Right lung (tissue), 5 donors: ENCODE measurements around the gene MSMP. TPM values are rescaled to one million over a fixed set of nuclear protein-coding genes. Genes with fewer than 3 reads are reported as not detected.

Experiments used
- DNase-seq, 2 donors: peaks; one replicate each; pipeline ENCODE4 v3.0.0-alpha.2; 2013
- polyA plus RNA-seq, 5 donors: library from polyadenylated mRNA; unstranded; fragments of 120-200 nt; gene quantifications; one replicate each; pipeline versions ENCODE4 v1.2.1 to v1.2.3, GENCODE V29; 2013; ENCODE audit warnings: inconsistent platforms in 1 of 5, low replicate concordance in 1 of 5; ENCODE audit not compliant: insufficient read length in 5 of 5, insufficient read depth in 1 of 5

The MSMP gene
- polyA plus RNA-seq, 5 donors: 0.53 to 1.4 (median 0.55) TPM; not detected in 2

DNA sequence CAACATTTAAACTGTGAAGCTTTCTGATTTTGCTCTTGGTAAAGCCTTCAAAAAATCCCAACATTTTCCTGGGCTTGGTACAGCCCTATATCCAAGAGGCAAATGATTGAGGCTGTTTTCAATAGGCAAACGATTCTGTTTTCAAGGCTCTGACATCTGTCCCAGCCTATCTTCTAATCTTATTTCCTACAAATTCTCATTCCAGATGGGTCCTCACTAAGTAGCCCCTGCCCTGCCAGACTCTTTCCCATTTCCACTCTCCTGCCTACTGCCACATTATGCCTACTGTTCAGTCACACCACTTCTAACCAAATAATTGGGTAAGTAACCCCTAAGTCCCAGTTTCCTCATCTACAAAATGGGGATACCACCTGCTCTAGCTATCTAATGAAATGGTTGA is 8.5 kb downstream of the MSMP start:
- no peak for DNase-seq

DNA sequence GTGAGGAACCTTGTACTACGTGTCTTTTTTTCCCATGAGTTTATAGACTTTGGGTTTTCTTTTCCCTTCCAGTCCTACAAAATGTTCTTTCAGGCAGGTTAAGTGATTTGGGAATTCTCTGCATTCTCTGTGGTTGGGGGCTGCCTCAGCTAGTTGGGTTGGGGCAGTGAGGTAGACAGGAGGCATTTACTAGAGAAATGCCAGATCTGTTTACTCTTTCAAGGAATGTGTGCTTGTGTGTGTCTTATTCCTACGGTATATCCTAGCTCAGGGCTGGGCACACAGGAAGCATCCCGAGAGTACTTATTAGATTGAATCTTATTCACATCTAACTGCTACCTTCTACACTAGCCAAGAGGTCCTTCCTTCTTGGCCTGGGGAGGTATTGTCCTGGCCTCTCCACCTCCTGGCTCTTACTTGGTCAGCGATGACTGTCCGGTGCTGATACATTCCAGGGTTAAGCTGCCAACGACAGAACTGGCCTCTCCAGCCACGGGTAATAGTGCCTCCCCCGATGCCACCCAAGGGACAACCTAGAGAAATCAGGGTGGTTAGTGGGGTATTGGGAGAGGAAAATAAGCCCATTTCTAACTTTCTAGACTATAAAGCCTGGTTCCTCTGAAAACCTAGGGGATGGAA is 10.1 kb downstream of the MSMP start:
- DNase-seq: no peak

DNA sequence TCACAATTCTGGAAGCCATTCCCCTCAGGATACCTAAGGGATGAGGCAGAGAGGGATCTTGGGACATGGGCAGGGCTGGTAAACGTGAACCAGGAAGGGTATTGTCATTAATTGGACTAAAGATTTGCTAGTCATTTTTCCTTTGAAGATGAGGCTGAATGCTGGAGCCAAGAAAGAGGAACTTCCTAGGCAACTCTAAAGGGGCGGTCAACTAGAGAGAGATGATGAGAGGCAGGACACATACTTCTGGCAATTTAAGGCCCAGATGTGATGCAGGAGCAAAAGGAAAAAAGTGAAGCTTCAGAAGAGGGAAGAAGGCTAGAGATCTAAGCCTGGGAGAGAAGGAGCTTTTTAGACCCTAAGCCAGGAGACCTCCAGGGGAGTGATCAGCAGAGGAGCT is 10.6 kb downstream of the MSMP start:
- DNase-seq: no peak

DNA sequence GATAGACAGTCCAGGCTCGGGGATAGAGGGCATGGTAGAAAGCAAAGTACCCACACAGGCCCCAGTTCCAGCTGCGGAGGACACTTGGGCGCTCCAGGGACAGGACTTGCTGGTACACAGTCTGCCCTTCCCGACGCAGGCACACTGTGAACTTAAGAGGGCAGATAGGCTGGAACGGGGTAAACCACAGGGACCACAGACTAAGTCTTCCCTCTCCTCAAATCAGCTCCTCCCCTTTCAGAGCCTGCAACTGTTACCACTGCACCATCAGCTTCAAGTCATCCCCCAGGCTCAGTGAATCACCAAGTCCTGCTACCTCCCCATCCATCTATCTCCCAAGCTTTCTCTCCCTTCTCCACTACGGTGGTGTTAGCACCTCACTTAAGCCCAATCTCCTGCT is 12.3 kb downstream of the MSMP start:
- no peak for DNase-seq

DNA sequence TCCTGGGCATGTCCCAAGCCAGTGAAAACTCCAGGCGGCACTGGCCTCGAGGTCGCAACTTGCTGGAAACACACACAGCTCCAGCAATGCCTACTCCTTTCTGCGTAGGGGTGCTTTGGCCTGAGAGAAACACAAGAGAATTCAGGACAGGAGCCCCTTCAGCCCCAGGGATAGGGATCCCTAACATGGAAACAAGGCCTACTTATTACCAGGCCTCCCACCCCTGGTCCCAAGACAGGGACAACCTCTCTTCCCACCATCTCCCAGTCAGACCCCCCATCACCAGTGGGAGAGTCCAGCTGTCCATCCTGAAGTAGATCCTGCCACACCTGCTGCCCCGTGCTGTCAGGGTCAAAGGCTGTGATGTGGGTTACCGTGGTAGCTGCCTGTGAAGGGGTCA is 13.8 kb downstream of the MSMP start:
- DNase-seq: no peak

DNA sequence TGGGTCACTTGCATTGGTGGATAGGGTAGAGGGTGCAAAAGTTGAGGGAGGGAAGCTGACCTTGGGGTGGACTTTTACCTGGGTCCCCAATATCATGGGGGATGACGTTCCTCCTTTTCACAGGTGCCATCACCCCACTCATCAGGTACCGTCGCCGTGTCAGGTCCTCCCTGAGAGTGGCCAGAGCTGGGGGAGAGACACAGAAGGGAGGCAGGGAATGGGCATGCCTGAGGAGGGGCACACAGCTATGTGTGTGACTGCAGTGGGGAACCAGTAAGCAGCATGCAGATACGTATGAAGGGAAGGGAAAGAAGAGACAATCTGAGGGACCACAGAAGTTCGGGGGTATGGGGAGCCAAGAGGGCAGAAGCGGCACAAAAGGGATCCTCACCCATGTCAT is 15.2 kb downstream of the MSMP start:
- no peak for DNase-seq

DNA sequence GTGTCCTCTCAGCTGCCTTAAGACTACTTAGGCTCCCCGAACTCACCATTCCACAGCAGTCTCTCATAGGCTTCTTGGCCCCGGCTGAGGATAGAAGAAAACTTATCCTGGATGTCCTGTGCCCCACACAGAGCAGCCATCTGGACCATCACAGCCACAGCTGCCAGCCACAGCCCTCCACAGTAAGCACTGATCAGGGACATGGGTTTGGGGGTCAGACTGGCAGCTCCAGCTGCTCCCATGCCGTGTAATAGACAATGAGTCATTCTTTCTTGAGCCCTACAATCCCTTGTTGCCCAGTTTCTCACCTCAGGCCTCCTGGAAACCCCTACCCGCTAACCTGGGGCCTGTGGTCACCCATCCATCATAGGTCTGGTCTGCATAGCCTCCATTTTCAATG is 15.9 kb downstream of the MSMP start:
- no peak for DNase-seq

DNA sequence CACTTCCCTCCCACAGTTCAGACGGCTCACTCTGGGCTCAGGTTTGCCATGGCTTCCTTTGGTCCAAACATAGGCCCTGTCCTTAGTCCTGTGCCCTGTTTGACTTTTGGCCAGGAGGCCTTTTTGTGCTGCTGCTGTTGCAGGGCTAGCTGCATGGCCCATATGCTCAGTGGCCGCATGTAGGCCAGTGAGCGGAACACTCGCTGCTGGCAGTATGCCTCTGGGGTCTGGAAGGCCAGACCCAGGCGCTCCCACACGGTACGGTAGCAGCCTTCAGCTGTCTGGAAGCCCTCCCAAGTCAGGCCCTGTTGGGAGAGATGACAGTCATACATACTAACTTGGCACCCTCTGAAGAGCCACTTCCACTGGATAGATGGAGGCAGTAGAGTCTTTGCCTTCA is 16.9 kb downstream of the MSMP start:
- no peak for DNase-seq

DNA sequence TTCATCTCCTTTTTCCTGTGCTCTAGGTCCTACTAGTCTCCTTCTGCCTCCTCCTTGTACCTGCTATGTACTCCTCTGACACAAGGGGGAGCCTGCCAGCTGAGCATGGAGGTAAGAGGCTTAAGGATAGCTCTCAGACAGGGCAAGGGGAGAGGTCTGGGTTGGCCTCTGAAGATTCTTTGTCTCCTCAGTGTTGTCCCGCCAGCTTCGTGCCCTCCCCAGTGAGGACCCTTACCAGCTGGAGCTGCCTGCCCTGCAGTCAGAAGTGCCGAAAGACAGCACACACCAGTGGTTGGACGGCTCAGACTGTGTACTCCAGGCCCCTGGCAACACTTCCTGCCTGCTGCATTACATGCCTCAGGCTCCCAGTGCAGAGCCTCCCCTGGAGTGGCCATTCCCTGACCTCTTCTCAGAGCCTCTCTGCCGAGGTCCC is 17.9 kb downstream of the MSMP start:
- peak in 1 of 2 donors; percentile 38 for DNase-seq

DNA sequence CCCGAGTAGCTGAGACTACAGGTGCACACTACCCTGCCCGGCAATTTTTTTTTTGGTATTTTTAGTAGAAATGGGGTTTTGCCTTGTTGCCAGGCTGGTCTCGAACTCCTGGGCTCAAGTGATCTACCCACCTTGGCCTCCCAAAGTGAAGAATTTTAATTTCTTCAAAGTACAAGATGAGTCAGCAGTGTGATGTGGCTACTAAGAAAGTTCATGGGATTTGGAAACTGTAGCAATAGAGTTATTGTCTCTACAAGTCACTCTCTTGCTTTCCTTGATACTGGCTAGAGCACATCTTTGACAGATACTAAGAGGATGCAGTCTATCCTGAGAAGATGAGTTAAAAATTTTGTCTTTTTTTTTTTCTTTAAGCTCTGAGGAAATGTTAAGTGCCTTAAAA is 20.0 kb downstream of the MSMP start:
- no peak for DNase-seq

DNA sequence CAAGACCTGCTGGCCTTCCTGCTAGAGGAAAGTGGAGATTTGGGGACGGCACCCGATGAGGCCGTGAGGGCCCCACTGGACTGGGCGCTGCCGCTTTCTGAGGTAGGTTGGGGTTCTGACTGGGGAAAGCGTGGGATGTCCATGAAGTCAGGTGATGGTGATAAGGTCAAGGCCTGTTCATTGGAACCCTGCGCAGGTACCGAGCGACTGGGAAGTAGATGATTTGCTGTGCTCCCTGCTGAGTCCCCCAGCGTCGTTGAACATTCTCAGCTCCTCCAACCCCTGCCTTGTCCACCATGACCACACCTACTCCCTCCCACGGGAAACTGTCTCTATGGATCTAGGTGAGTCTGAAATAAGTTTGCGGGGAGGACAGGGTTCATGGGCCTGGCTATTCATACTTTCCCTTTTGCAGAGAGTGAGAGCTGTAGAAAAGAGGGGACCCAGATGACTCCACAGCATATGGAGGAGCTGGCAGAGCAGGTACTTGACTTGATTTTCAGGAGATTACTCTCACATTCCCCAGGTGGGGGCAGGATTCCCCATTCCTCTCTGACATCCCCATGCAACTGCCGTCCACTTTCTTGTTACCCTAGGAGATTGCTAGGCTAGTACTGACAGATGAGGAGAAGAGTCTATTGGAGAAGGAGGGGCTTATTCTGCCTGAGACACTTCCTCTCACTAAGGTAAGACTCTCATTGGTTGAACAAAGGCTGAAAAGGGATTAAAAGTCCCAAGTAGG is 21.1 kb downstream of the MSMP start:
- no peak for DNase-seq

DNA sequence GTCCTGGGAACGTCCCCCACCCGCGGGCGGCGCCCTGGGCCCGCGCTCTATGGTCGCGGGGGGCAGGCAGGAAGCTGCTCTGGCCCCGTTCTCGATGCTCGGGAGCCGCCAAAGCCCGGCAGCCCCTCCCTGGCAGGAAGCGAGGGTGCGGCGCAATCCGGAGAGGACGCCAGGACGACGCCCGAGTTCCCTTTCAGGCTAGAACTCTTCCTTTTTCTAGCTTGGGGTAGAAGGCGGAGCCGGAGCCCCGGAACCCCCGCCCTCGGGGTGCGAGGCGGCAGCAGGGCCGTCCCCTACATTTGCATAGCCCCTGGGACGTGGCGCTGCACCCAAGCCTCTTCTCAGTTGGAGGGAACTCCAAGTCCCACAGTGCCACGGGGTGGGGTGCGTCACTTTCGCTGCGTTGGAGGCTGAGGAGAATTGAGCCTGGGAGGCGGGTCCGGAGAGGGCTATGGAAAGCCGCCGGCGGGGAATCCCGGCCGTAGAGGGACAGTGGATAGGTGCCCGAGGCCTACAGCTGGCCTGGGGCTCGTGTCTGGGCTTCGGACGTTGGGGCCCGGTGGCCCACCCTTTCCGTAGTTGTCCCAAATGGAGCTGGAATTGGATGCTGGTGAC is 21.8 kb downstream of the MSMP start, which contains the start of the genes CREB3 and TLN1:
TSS of gene CREB3 (plus strand) at position 482 of the 615 bp plus-strand sequence. CDS start at position 589, 107 bp downstream.
TSS of gene TLN1 (minus strand) at position 11 of the 615 bp plus-strand sequence. CDS start 6,501 bp downstream, outside the sequence.
- peak; percentile 99 for DNase-seq

DNA sequence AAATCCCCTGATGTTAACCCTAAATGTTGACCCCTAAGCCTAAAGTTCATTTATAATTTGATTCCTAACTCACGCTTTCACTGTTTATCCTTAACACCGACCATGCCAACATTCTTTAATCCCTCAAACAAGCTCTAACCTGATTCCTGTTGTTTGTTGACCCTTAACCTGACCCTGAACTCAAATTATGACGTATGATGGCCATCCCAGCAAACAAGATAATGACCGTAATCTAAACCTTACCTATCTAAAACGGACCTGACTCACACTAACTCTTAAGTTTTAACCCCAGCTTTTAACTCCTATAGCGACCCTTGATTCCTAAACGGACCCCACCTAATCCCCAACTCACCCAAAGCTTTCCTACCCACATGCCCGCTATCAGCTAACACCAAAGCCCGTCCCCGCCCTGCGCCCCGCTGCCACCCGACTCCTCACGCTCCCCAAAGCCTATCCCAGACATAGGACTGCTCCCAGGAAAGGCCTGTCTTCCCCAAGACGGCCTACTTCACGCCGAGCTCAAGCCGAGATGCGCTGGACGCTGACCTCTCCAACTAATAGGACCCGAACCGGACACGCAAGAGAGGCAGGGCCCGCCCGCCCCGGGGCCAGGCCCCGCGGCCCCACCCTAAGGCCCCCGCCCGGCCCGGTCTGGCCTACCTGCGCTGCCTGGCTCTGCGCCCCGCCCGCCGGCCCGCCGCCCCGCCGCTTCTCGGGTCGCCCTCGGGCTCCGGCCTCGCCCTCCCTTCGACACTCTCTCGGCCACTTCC is 22.5 kb downstream of the MSMP start:
- peak in 1 of 2 donors; percentile 48 for DNase-seq

DNA sequence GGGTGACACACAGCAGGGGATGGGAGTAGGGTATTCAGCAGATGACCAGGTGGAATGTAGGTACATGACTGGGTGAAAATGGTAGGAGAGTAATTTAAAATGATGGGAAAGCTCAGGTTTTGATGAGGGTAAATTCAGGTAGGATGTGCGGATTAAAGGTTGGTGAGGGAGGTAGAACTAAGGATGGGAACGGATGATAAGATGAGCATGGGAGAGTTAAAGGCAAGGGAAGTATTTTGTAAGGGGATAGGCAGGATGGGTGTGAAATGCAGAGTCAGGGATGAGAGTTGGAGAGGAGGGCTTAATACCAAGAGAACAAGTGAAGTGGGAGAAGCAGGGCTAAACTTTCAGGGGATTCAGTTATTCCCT is 23.6 kb downstream of the MSMP start:
- DNase-seq: no peak

DNA sequence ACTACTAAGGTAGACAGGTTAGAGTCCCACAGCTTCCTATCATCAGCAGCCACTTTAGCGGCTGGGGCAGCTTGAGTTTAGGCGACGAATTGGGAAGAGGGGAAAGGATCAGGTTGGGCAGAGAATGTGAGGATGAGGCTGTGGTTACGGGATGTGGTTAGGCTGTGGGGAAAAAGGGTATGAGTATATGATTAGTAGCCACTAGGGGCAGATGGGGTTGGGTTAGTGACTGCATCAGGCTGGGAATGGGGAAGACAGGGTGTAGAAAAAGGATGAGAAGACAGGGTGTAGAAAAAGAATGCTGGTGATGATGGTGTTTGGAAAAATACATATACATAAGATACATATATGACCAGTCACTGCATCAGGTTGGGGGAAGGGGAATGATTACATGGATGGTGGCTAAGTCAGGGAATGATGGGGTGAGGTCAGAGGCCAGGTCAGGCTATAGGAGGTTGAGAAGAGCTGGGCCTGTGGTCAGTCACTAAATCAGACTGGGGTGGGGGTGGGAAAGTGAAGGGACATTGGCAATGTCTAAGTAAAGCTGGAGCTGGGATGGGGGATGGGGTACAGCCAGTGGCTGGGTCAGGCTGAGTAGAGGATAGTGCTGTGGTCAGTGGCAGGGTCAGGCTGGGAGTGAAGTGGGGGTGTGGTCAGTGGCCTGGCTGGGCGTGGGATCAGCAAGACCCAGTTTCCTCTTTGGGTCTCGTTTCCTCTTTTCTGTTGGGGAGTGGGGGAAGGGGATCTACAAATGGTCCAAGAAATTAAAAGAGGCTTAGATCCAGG is 24.2 kb downstream of the MSMP start:
- DNase-seq: no peak

DNA sequence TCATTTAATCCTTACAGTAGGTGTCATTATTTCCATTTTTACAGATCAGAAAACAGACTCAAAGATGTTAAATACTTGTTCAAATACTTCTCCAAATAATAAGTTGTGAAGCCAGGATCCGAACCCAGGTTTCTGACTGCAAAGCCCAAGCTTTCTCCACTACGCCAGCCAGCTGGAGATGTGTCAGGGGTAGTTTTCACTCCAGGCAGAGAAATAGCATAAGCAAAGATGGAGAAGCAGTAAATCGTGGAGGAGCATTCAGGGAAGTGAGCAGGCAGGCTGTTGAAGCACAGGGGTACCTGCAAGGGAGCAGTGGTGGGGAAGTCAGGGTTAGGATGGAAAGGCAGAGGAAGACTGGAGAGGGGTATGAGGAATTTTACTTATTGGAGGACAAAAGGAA is 25.0 kb downstream of the MSMP start:
- DNase-seq: no peak

DNA sequence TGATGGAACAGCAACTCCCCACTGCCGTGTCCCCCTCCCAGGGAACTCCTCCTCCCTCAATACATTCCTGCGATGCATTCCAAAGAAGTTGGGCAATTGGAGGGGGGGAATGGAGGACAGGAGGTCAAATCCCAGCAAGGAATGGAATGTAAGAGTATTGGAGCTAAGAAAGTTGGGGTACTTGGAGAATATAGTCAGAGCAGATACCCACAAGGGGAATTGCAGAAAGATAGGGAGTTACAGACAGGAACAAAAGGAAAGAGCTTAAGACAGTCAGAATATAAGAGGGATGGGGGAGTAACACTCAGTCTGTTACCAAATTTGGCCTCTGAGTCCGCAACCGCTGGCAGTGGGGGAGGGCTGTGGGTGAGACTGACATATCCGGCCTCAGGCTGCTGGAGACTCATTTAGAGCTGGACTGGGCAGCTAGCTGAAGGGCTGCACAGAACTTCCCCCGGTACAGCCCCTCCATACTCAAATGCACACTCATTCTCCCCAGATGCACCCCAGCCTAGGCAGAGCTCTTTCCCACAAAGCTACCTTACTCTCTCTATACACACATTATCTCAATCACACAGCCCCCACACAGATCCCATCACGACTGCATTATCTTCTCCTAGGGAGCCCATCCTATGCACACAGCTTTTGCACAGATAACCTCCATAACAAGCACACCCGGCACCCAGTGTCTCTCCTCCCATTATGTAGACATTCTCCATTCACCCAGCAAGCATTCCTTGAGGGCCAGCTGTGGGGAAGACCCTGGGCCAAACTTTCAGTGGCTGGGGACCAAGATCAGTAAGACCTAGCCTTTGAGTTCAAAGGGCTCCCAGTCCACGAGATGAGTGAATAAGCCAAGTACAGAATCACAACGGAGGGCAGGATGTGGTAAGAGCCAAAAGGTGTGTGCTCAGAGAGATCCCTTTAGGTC is 25.8 kb downstream of the MSMP start:
- peak; percentile 80 to 86 for DNase-seq

DNA sequence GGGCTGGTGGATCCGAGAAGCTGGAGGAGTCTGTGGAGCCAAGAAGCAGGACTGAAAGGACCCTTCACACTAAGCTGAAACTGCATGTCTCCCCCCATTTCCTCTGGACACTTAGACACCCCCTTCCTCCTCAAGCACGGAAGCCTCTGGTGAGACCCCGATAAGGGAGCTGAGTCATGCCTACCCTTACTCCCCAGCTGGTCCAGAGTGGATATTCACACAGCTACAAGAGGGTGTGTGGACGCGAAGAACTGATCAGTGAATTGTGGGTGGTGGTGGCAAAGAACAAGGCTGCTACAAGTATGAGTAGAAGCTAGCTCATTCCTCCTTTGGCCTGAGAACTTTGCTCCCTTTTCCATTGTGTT is 26.4 kb downstream of the MSMP start:
- DNase-seq: no peak

DNA sequence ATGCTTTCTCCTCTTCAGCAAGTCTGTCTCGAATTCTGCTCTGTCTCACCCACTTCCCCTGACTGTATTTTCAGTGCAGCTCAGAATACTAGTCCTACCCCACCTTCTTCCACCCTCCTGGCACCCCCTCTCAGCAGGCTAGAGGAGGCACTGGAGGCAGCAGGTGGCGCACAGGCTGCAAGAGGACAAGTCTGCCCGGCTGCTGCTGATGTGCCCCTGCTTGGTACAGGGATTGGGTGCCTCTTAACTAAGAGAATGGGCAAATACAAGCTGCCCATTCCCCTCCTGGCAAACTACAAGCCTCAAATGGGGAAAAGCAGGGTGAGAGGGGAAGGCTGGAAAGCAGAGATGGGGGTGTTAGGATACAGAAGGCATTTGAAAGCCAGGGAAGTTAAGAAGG is 27.1 kb downstream of the MSMP start:
- DNase-seq: no peak

DNA sequence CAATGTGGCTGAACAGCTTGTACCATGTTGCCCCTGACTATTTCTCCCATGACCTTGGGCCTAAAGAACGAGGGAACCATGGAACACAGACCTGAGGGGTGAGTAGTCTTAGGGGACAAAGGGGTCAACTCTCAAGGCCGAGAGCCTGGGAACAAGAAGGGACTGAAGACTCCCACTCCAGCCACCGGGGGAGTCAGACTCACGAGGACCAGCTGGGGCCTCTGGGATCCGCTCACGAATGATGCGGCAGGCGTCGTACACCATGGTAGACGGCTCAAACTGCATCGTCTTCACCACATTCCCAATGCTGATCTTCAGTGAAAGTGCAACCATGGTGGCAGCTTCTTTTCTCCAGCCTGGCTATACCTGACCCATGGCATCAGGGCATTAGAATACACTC is 28.7 kb downstream of the MSMP start:
- no peak for DNase-seq
